ENCODE data around the gene GFI1. TPM values are rescaled to one million over a fixed set of nuclear protein-coding genes. Genes with fewer than 3 reads are reported as not detected.

GFI1 gene
- total RNA-seq, 1 donor = 0.09 TPM

DNA sequence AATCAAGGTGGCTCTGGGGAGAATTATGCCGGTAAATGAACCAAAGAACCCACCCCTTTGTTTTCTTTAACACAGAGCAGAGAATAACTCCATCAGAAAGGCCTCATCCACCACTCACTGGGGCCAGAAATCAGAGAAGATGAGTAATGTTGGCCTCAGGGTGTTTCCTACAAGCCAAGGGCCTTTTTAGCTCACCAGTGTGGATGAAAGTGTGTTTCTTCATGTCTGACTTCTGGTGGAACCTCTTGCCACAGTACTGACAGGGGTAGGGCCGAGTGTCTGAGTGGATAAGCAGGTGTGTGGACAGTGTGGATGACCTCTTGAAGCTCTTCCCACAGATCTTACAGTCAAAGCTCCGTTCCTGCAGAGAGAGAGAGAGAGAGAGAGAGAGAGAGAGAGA lies 8.3 kb downstream of the GFI1 start:
- peak; percentile 29 for DNase-seq (ENCODE audit: low read depth)
- no peak overlapping the region for H3K4me3 ChIP-seq (ENCODE audit: low read depth, low read length)
- TF ChIP-seq, protein P1, sequence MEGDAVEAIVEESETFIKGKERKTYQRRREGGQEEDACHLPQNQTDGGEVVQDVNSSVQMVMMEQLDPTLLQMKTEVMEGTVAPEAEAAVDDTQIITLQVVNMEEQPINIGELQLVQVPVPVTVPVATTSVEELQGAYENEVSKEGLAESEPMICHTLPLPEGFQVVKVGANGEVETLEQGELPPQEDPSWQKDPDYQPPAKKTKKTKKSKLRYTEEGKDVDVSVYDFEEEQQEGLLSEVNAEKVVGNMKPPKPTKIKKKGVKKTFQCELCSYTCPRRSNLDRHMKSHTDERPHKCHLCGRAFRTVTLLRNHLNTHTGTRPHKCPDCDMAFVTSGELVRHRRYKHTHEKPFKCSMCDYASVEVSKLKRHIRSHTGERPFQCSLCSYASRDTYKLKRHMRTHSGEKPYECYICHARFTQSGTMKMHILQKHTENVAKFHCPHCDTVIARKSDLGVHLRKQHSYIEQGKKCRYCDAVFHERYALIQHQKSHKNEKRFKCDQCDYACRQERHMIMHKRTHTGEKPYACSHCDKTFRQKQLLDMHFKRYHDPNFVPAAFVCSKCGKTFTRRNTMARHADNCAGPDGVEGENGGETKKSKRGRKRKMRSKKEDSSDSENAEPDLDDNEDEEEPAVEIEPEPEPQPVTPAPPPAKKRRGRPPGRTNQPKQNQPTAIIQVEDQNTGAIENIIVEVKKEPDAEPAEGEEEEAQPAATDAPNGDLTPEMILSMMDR (IDR thresholded peaks at IDR 0.05; ENCODE audit: insufficient read depth, low read length) = no peak

DNA sequence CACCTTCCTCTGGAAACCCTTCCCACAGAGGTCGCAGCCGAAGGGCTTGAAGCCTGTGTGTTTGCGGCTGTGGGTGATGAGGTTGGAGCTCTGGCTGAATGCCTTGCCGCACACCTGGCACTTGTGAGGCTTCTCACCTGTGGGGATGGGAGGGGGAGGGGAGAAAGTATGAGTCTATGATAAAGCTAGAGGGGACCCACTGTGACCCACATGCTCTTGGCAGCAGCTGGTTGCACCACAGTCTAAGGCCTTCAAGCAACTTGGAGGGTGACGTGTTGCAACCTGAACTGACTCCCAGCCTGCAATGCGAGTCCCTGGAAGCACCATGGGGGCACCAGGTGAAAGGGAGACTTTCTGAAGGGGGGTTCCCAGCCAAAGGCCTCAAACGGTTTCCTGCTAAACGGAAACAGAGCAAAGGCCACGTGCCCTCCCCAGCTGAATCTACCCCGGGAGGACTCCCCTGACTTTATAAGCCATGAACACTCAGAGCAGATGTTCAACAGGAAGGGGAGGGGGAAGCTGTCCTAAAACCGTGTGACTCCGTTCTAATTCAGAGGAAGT lies 10.6 kb downstream of the GFI1 start:
- TF ChIP-seq, protein P1 (IDR thresholded peaks at IDR 0.05; ENCODE audit: insufficient read depth, low read length) = no peak
- DNase-seq (ENCODE audit: low read depth) = no peak
- no peak overlapping the region for H3K4me3 ChIP-seq (ENCODE audit: low read depth, low read length)

DNA sequence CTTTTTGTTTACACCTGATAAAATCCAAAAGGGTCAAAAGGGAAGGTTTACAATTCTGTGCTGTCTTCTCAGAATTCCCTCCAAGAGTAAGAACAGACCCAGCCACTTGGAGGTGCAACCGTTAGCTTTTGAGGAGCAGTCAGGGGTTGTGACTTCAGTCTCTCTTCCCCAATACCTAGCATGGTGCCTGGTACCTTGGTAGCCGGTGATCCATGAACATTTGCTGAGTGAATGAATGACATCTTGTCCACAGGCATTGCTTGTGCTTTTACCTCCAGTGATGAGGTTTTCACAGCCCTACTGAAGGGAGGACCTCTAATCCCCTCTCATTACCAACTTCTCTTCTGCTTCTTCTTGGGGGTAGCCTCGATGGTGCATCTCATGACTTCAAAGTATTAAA lies 11.7 kb downstream of the GFI1 start:
- no peak overlapping the region for H3K4me3 ChIP-seq (ENCODE audit: low read depth, low read length)
- TF ChIP-seq, protein P1 (IDR thresholded peaks at IDR 0.05; ENCODE audit: insufficient read depth, low read length) = no peak
- no peak for DNase-seq (ENCODE audit: low read depth)

DNA sequence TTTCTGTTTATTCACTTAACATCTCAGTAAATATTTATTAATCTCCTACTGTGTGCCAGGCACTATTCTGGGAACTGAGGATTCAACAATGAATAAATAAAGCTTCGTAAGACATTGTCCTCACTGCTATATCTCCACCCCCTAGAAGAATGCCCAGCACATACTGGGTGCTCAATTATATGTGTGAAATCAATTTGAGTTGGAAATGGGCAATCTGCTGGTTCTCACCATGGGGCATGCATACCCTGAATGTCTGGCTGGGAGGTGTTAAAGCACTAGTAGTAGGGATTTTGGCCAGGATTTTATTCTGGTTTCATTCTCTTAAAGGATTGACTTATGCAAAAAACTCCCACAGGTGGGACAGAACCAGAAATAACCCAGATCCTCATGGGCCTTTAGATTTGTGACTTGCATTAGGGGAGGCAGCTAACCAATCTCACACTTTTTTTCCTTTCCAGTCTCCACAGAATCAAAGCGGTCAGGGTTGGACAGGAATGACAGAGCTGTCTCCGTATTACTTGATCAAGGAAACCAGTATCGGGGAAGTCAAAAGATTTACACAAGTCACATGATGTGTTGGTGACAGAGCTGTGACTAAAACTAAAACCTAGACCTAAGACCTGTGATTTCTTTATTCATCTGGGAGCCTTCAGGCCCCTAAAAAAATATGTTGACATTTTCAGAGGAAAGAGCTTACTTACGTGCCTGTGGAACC lies 12.8 kb downstream of the GFI1 start:
- H3K4me3 ChIP-seq (ENCODE audit: low read depth, low read length) = no peak overlapping the region
- TF ChIP-seq, protein P1 (IDR thresholded peaks at IDR 0.05; ENCODE audit: insufficient read depth, low read length) = no peak
- no peak for DNase-seq (ENCODE audit: low read depth)

DNA sequence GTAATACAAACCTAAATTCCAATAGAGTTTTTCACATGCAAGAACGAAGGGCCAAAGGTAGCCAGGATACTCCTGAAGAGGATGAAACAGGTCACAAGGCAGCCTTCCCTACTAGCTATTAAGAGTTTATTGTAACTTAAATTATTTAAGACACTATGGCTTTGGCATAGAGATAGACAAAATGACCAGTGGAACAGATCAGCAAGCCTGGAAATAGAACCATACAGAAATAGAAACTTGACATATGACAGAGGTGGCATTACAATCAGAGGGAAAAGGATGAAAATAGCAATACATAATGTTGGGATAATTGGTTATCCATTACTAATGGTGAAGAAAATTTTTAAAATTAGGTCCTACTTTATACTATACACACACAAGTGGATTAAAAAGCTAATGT lies 16.5 kb downstream of the GFI1 start:
- TF ChIP-seq, protein P1 (IDR thresholded peaks at IDR 0.05; ENCODE audit: insufficient read depth, low read length) = no peak
- no peak for DNase-seq (ENCODE audit: low read depth)
- no peak overlapping the region for H3K4me3 ChIP-seq (ENCODE audit: low read depth, low read length)

DNA sequence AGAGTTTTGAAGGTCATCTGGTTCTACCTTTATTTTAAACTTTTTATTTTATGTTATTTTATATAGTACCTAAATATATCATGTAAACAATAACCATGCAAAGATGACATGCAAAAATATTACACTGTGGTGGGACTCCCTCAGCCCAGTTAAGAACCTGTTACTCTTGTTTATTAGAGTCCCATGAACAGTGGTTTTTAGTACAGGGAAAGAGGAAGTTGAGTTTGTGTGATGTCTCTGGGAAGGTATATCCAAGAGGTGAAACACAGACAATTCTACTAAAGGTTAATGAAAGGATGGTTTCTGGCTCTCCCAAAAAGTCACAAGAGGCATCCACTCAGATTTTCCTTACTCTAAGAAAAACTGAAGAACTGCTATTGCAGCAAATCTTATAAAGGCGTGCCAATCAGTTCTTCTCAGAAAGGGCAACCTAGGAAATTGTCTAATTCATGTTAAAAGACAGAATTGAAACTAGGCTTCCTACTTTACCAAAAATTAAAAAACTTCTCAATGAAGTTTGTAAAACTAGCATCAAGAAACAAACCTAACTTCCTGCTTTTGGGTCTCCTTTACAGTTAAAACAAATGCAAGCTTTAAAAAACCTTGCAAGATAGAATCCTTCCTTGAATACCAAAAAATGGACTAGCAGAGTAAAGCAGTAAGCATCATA lies 19.9 kb downstream of the GFI1 start:
- H3K4me3 ChIP-seq (ENCODE audit: low read depth, low read length) = no peak overlapping the region
- TF ChIP-seq, protein P1 (IDR thresholded peaks at IDR 0.05; ENCODE audit: insufficient read depth, low read length) = no peak
- DNase-seq (ENCODE audit: low read depth) = no peak

Data from fibroblast of the aortic adventitia (primary cell).